ENCODE data around the gene ATAD3A.

GRCh38 chr1:1540090-1540817 is 28.3 kb downstream of the ATAD3A start, which contains the start of gene TMEM240:
- TF ChIP-seq CTCF (IDR thresholded peaks at IDR 0.05; ENCODE audit: low read depth, low read length) (no peak), EZH2phosphoT487 (IDR thresholded peaks at IDR 0.05; ENCODE audit: low read depth) (no peak)
